22Rv1 (cell line): ENCODE results near the gene CCDC110.

Experiments used
- ZFX ChIP-seq: fragments of 450-650 bp; IDR thresholded peaks from 2 replicates; pipeline ENCODE4 v1.6.1; 2017; ENCODE audit warnings: antibody characterized with exemption, borderline replicate concordance
- TF ChIP-seq, protein P1 (sequence below): fragments of 450-650 bp; IDR thresholded peaks from 2 replicates; pipeline ENCODE4 v1.5.1; 2017; ENCODE audit warnings: mild to moderate bottlenecking

DNA sequence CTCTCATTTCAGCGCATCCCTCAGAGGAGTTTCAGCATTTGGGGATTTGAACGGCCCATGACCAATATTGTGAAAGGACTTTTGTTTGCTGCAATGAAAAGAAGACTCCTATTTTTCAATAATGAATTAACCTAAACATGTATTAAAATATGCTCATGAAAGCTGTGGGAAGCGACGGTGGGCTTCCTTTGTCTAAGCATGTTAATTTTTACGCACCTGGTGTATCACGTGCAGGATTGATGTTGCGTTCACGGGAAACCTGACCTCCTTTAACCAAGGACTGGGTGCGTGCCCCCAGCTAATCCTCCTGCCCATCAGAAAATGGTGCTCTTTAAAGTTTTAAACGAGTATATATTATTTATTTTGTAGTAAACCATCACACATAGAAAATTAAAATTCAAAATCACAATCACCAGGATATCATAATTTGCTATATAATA is 590 bp upstream of the CCDC110 start:
- TF ChIP-seq, protein P1, sequence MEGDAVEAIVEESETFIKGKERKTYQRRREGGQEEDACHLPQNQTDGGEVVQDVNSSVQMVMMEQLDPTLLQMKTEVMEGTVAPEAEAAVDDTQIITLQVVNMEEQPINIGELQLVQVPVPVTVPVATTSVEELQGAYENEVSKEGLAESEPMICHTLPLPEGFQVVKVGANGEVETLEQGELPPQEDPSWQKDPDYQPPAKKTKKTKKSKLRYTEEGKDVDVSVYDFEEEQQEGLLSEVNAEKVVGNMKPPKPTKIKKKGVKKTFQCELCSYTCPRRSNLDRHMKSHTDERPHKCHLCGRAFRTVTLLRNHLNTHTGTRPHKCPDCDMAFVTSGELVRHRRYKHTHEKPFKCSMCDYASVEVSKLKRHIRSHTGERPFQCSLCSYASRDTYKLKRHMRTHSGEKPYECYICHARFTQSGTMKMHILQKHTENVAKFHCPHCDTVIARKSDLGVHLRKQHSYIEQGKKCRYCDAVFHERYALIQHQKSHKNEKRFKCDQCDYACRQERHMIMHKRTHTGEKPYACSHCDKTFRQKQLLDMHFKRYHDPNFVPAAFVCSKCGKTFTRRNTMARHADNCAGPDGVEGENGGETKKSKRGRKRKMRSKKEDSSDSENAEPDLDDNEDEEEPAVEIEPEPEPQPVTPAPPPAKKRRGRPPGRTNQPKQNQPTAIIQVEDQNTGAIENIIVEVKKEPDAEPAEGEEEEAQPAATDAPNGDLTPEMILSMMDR, result no peak
- TF ChIP-seq ZFX, result no peak
